Measurements from ENCODE around the gene TAB2.

- TF ChIP-seq CTCF (IDR thresholded peaks at IDR 0.05): no peak
- TF ChIP-seq EZH2 (IDR thresholded peaks at IDR 0.05; ENCODE audit: borderline replicate concordance, insufficient read depth, low read depth, low read length, poor library complexity, severe bottlenecking): no peak
These were observed 19.1 kb downstream of the TAB2 start for GRCh38 chr6:149336609-149336928.
